Loucy (cell line): ENCODE data around the gene CCNJL.

Experiments used
- CTCF ChIP-seq: fragments of 200-600 bp; sonication (generic); conservative IDR thresholded peaks from 2 replicates; pipeline ENCODE4 v1.5.1; 2014; ENCODE audit warnings: mild to moderate bottlenecking, antibody characterized with exemption, low read length
- EZH2phosphoT487 ChIP-seq: fragments of 200-600 bp; IDR thresholded peaks from 2 replicates; pipeline ENCODE4 v1.6.1; 2018; ENCODE audit warnings: antibody characterized with exemption, mild to moderate bottlenecking, moderate library complexity, borderline replicate concordance

- no peak for TF ChIP-seq CTCF
- no peak for TF ChIP-seq EZH2phosphoT487
Measured at GRCh38 chr5:160272264-160272663, 40.1 kb downstream of the CCNJL start.
